HCT116 (cell line): ENCODE results near the gene SP100. TPM values are rescaled to one million over a fixed set of nuclear protein-coding genes. Genes with fewer than 3 reads are reported as not detected.

Experiments
- ATAC-seq: fragments of 200-7000 bp; cut with Tn5 transposase; 2 replicates; pipeline ENCODE4 v1.9.1; 2020; ENCODE audit warnings: mild to moderate bottlenecking, moderate library complexity
- BruUV-seq: library from RNA; stranded (reverse); fragments of 400-500 nt; replicated peaks from 2 replicates; lab custom pipeline; 2021; lab: Mats Ljungman, UMichigan
- CTCF ChIA-PET: fragments of 300-600 bp; sonication (Branson Sonifier 250); formaldehyde crosslinking; loops from one replicate; lab custom pipeline; 2021; ENCODE audit warnings: antibody characterized with exemption; lab: Charles Lee
- POLR2A ChIA-PET: fragments of 300-600, 350-600 bp; sonication (Branson Sonifier 250); formaldehyde crosslinking; loops from one replicate; lab custom pipeline; 2021; ENCODE audit warnings: antibody characterized with exemption; lab: Charles Lee
- RAD21 ChIA-PET, 2 experiments: fragments of 300-600 bp; sonication (Branson Sonifier 250); formaldehyde crosslinking; loops; one replicate each; lab custom pipeline; 2023; ENCODE audit warnings: low total read pairs in 2 of 2; ENCODE audit not compliant: uncharacterized antibody in 2 of 2, unreplicated experiment in 2 of 2, low non-redundant PET in 1 of 2; lab: Charles Lee
- DNase-seq: peaks from one replicate; pipeline ENCODE4 v3.0.0-alpha.2; 2010; ENCODE audit warnings: low read depth, low spot score
- H2AFZ ChIP-seq: fragments of 200-600 bp; shearing (Covaris generic), sonication (generic); 2 replicates; pipeline ENCODE4 v1.6.1; 2017; ENCODE audit warnings: low read depth, mixed run types, mixed read lengths, antibody characterized with exemption, low read length; ENCODE audit not compliant: poor library complexity, severe bottlenecking
- H3K27ac ChIP-seq: 2 replicates; pipeline ENCODE4 v1.5.1; 2012; ENCODE audit warnings: low read depth, low read length
- H3K27me3 ChIP-seq: fragments of 200-600 bp; sonication (generic); 2 replicates; pipeline ENCODE4 v1.6.1; 2016; ENCODE audit warnings: mixed run types, low read length, mixed read lengths; ENCODE audit not compliant: insufficient read depth
- H3K36me3 ChIP-seq, 2 experiments: fragments of 200-500 bp in 1 of 2; fragments of 200-600 bp in 1 of 2; sonication (Bioruptor generic) in 1 of 2; sonication (generic) in 1 of 2; 2 replicates each; pipeline versions ENCODE4 v1.5.1 to v1.6.1; 2014 to 2016; ENCODE audit warnings: low read length in 2 of 2, inconsistent platforms in 1 of 2, mixed read lengths in 1 of 2, mixed run types in 1 of 2; ENCODE audit not compliant: insufficient read depth in 2 of 2, control insufficient read depth in 1 of 2
- H3K4me1 ChIP-seq, 2 experiments: fragments of 200-600 bp in 1 of 2; sonication (generic) in 1 of 2; 2 replicates each; pipeline versions ENCODE4 v1.5.1 to v1.6.1; 2012 to 2017; ENCODE audit warnings: low read length in 2 of 2, inconsistent platforms in 1 of 2, mild to moderate bottlenecking in 1 of 2, mixed read lengths in 1 of 2, mixed run types in 1 of 2, moderate library complexity in 1 of 2; ENCODE audit not compliant: insufficient read depth in 2 of 2, control insufficient read depth in 1 of 2
- H3K4me2 ChIP-seq: fragments of 200-600 bp; sonication (generic); 2 replicates; pipeline ENCODE4 v1.6.1; 2017; ENCODE audit warnings: mixed run types, low read length, mixed read lengths
- H3K4me3 ChIP-seq, 2 experiments: fragments of 200-600 bp in 1 of 2; sonication (generic) in 1 of 2; replicated peaks in 1 of 2; 2 replicates each; pipeline ENCODE4 v1.5.1; 2011 to 2016; ENCODE audit warnings: low read length in 2 of 2, control low read depth in 1 of 2, low read depth in 1 of 2, mild to moderate bottlenecking in 1 of 2, mixed read lengths in 1 of 2, mixed run types in 1 of 2
- H3K79me2 ChIP-seq: fragments of 200-600 bp; sonication (generic); 2 replicates; pipeline ENCODE4 v1.6.1; 2017; ENCODE audit warnings: mild to moderate bottlenecking, mixed run types, low read length, moderate library complexity, mixed read lengths; ENCODE audit not compliant: insufficient read depth
- H3K9ac ChIP-seq: fragments of 200-600 bp; sonication (generic); 2 replicates; pipeline ENCODE4 v1.6.1; 2016; ENCODE audit warnings: low read length, mixed read lengths
- H3K9me2 ChIP-seq: fragments of 200-600 bp; sonication (generic), shearing (Covaris generic); 2 replicates; pipeline ENCODE4 v1.6.1; 2017; ENCODE audit warnings: mixed run types, mild to moderate bottlenecking, moderate library complexity; ENCODE audit not compliant: insufficient read depth
- H3K9me3 ChIP-seq, 2 experiments: fragments of 200-500 bp in 1 of 2; fragments of 200-600 bp in 1 of 2; sonication (Bioruptor generic) in 1 of 2; sonication (generic) in 1 of 2; 2 replicates each; pipeline ENCODE4 v1.6.1; 2014 to 2017; ENCODE audit warnings: low read length in 2 of 2, mixed read lengths in 2 of 2, inconsistent platforms in 1 of 2, low read depth in 1 of 2, mild to moderate bottlenecking in 1 of 2, mixed run types in 1 of 2, moderate library complexity in 1 of 2; ENCODE audit not compliant: control insufficient read depth in 1 of 2, insufficient read depth in 1 of 2
- H4K20me1 ChIP-seq: fragments of 200-600 bp; sonication (generic), shearing (Covaris generic); 2 replicates; pipeline ENCODE4 v1.6.1; 2017; ENCODE audit warnings: mixed run types, mild to moderate bottlenecking, moderate library complexity; ENCODE audit not compliant: insufficient read depth
- CBX3 ChIP-seq: IDR thresholded peaks from 2 replicates; pipeline ENCODE4 v1.6.1; 2012; ENCODE audit warnings: low read depth
- CEBPB ChIP-seq: IDR thresholded peaks from 2 replicates; pipeline ENCODE4 v1.6.1; 2012; ENCODE audit warnings: low read depth
- EGR1 ChIP-seq: IDR thresholded peaks from 2 replicates; pipeline ENCODE4 v1.6.1; 2012; ENCODE audit warnings: low read depth
- ELF1 ChIP-seq: IDR thresholded peaks from 2 replicates; pipeline ENCODE4 v1.6.1; 2012; ENCODE audit warnings: low read depth, borderline replicate concordance
- EZH2 ChIP-seq: fragments of 200-600 bp; sonication (generic); IDR thresholded peaks from 2 replicates; pipeline ENCODE4 v1.6.1; 2017; ENCODE audit warnings: antibody characterized with exemption, mixed run types
- FOSL1 ChIP-seq: IDR thresholded peaks from 2 replicates; pipeline ENCODE4 v1.6.1; 2012; ENCODE audit warnings: low read depth
- POLR2AphosphoS5 ChIP-seq: IDR thresholded peaks from 2 replicates; pipeline ENCODE4 v1.6.1; 2011; ENCODE audit warnings: mild to moderate bottlenecking, low read depth, low read length, moderate library complexity
- SP1 ChIP-seq: IDR thresholded peaks from 2 replicates; pipeline ENCODE4 v1.6.1; 2012; ENCODE audit warnings: low read depth
- SRF ChIP-seq: IDR thresholded peaks from 2 replicates; pipeline ENCODE4 v1.6.1; 2012; ENCODE audit warnings: low read depth
- TCF7L2 ChIP-seq: IDR thresholded peaks from 2 replicates; pipeline ENCODE4 v1.7.0; 2011; ENCODE audit warnings: borderline replicate concordance, inconsistent platforms; ENCODE audit not compliant: insufficient read depth, insufficient read length; ENCODE audit errors: extremely low read depth
- YY1 ChIP-seq: IDR thresholded peaks from 2 replicates; pipeline ENCODE4 v1.6.1; 2011; ENCODE audit warnings: low read length, low read depth, moderate library complexity, mild to moderate bottlenecking; ENCODE audit not compliant: insufficient replicate concordance; ENCODE audit errors: extremely low read depth
- ZFX ChIP-seq: fragments of 450-650 bp; IDR thresholded peaks from 2 replicates; pipeline ENCODE4 v1.6.1; 2017
- ZNF274 ChIP-seq: fragments of 200-500 bp; sonication (Bioruptor generic); IDR thresholded peaks from 2 replicates; pipeline ENCODE4 v1.6.1; 2014; ENCODE audit warnings: mild to moderate bottlenecking, low read depth, low read length, inconsistent platforms
- intact Hi-C: fragments of 100-400 bp; cut with micrococcal nuclease; formaldehyde crosslinking; loops from 2 replicates; pipeline ENCODE4 v1.10.0; 2022
- total RNA-seq: library from RNA; stranded (reverse); gene quantifications from one replicate; pipeline ENCODE4 v1.2.1, GENCODE V29; 2021; ENCODE audit not compliant: unreplicated experiment
- TF ChIP-seq, protein P1 (sequence below): IDR thresholded peaks from 2 replicates; pipeline ENCODE4 v1.6.1; 2012; ENCODE audit warnings: low read depth

The SP100 gene
- total RNA-seq, 1 experiment from 2014 or later = 48.1 TPM

DNA sequence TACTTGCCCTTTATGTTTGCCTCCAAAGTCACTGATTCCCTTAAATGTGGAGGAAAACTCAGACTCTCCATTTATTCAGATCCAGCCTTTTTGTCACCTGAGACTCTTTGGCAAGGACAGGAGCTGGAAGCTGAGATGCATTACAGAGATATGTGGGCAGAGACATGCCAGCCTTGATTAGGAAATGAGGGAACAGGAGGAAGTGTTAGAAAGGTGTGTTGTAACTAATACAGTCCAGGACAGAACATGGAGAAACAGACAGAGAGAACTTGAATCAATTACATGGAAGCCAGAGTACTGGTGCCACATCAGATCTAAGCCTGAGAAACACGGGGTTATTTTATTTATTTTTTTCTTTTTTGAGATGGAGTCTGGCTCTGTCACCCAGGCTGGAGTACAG, 79.0 kb downstream of the SP100 start (continued):
- TF ChIP-seq, protein P1, sequence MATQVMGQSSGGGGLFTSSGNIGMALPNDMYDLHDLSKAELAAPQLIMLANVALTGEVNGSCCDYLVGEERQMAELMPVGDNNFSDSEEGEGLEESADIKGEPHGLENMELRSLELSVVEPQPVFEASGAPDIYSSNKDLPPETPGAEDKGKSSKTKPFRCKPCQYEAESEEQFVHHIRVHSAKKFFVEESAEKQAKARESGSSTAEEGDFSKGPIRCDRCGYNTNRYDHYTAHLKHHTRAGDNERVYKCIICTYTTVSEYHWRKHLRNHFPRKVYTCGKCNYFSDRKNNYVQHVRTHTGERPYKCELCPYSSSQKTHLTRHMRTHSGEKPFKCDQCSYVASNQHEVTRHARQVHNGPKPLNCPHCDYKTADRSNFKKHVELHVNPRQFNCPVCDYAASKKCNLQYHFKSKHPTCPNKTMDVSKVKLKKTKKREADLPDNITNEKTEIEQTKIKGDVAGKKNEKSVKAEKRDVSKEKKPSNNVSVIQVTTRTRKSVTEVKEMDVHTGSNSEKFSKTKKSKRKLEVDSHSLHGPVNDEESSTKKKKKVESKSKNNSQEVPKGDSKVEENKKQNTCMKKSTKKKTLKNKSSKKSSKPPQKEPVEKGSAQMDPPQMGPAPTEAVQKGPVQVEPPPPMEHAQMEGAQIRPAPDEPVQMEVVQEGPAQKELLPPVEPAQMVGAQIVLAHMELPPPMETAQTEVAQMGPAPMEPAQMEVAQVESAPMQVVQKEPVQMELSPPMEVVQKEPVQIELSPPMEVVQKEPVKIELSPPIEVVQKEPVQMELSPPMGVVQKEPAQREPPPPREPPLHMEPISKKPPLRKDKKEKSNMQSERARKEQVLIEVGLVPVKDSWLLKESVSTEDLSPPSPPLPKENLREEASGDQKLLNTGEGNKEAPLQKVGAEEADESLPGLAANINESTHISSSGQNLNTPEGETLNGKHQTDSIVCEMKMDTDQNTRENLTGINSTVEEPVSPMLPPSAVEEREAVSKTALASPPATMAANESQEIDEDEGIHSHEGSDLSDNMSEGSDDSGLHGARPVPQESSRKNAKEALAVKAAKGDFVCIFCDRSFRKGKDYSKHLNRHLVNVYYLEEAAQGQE = no peak
- TF ChIP-seq TCF7L2 = no peak
- no peak for TF ChIP-seq ELF1
- TF ChIP-seq SP1 = no peak
- no peak for TF ChIP-seq ZNF274
- TF ChIP-seq EZH2 = no peak
- TF ChIP-seq CEBPB = no peak

DNA sequence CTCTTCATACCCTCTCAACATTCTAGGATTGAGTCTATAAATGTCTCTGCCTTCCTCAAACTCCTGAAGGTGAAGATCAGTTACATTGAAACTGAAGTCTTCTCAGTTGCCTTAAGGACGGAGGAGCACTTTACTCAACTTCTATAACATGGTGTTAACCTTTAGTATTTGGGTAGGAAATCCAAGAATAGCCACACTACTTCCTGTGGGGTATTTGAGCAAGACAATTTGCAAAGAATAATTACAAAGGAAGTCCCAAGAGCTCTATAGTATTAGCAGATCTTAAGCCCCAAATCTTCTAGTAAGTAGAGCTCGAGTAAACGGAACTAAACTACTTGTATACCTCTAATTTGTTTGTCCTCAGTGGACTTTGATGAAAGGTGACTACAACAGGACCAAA, 80.9 kb downstream of the SP100 start:
- ChIA-PET RAD21 (no interaction called here), CTCF (no interaction called here), POLR2A (no interaction called here)
- Histone ChIP-seq H3K79me2 (no peaks in the 10 kb centered on the region), H4K20me1 (no peaks in the 10 kb centered on the region), H3K9me3 (no peaks in the 10 kb centered on the region), H2AFZ (no peak overlapping the region), H3K4me3 (no peak overlapping the region), H3K4me1 (no peaks in the 10 kb centered on the region), H3K27ac (no peak overlapping the region), H3K4me2 (no peak overlapping the region), H3K9ac (no peak overlapping the region), H3K36me3 (no peaks in the 10 kb centered on the region), H3K27me3 (no peaks in the 10 kb centered on the region), H3K9me2 (no peaks in the 10 kb centered on the region)
- intact Hi-C loops = no loop called here
- TF ChIP-seq ZFX = no peak
- no peak for TF ChIP-seq FOSL1
- no peak for TF ChIP-seq TCF7L2
- TF ChIP-seq ELF1 = no peak
- no peak for TF ChIP-seq YY1
- TF ChIP-seq EGR1 = no peak
- no peak for TF ChIP-seq POLR2AphosphoS5
- TF ChIP-seq SRF = no peak
- TF ChIP-seq CBX3 = no peak
- DNase-seq (no peak), ATAC-seq (no peak)
- no TSS peak for BruUV-seq
